ENCODE data around the gene ITLN2.
"Not testable (repeated sequence)": the region's sequence is repeated elsewhere in the genome, so short reads cannot be mapped to it uniquely, and the experiment has no call there.

ITLN2 gene

DNA sequence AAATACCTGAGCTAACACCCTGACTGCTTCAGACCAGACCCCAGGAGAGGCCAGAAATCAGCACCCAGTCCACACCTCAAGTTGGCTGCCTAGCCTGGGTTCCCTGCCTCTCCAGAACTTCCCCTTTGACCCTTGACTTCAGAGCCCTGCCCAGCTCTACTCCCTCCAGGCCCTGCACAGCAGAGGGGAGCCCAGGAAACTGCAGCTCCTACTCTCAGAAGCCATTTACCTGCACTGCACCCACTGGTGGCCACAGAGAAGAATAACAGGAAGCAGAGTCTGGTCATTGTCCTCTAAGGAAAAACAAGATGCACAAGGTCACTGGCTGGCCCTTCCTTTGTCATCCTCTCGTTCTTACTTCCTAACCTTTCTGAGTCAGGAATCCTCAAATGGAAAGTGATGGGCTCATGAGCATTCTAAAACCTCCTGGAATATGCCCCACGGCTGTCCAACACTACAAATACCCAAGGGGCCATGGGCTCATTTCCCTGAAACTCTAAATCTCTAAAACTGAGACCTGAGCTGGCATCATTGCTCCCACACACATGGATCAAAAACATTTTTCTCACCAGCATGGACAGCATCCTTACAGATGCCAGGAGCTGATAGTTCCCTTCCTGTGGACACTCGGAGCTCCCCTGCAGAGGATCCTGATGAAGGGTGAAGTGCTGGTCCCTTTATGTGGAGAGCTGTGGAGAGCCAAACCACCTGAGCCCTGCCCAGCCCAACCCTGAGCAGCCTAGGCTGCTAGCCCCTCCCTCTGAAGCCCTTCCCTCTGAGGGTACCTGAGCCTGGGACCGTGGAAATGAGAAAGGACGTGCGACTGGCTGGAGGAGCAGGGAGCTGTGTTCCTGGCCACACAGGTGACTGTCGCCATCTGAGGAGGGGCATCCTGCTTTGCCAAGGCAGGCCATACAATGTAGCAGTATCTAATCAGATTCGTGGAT lies at the start of gene ITLN2:
Gene ITLN2 (minus strand): TSS at position 652 of the 947 bp plus-strand sequence. CDS start 68 bp downstream, at position 584.
- H3K36me3 ChIP-seq (ENCODE audit: control insufficient read depth in 5 of 5, insufficient read depth in 5 of 5, low read length in 5 of 5) = no peaks in the 10 kb centered on the region
- no peak within 1 kb of the TSS for H3K4me3 ChIP-seq (ENCODE audit: low read depth in 1 of 5, low read length in 5 of 5)
- peaks cover 0 to 2% (median 0%) of the 10 kb centered on the region in 5 donors for H3K27me3 ChIP-seq (ENCODE audit: control insufficient read depth in 5 of 5, insufficient read depth in 4 of 5, low read length in 5 of 5)
- H3K9me3 ChIP-seq (ENCODE audit: control insufficient read depth in 5 of 5, low read length in 5 of 5) = no peaks in the 10 kb centered on the region
- no peaks in the 10 kb centered on the region for H3K4me1 ChIP-seq (ENCODE audit: control insufficient read depth in 5 of 5, insufficient read depth in 5 of 5, low read length in 5 of 5)
- H3K9ac ChIP-seq (ENCODE audit: low read length in 5 of 5) = no peak within 1 kb of the TSS
- H3K27ac ChIP-seq (ENCODE audit: low read depth, low read length) = no peak within 1 kb of the TSS

- peaks cover 2 to 18% (median 13%) of the 10 kb centered on the region in 5 donors for H3K4me1 ChIP-seq (ENCODE audit: control insufficient read depth in 5 of 5, insufficient read depth in 5 of 5, low read length in 5 of 5)
- H3K9ac ChIP-seq (ENCODE audit: low read length in 5 of 5) = no peak overlapping the region
- H3K27me3 ChIP-seq (ENCODE audit: control insufficient read depth in 5 of 5, insufficient read depth in 4 of 5, low read length in 5 of 5) = no peaks in the 10 kb centered on the region
- H3K9me3 ChIP-seq (ENCODE audit: control insufficient read depth in 5 of 5, low read length in 5 of 5) = no peaks in the 10 kb centered on the region
- no peak overlapping the region for H3K27ac ChIP-seq (ENCODE audit: low read depth, low read length)
- H3K36me3 ChIP-seq (ENCODE audit: control insufficient read depth in 5 of 5, insufficient read depth in 5 of 5, low read length in 5 of 5) = peaks cover 0 to 31% (median 28%) of the 10 kb centered on the region in 5 donors
- H3K4me3 ChIP-seq (ENCODE audit: low read depth in 1 of 5, low read length in 5 of 5) = no peak overlapping the region
Measured at GRCh38 chr1:161001525-161001924, 46.9 kb upstream of the ITLN2 start.

- Histone ChIP-seq H3K9ac (ENCODE audit: low read length in 5 of 5) (no peak overlapping the region), H3K27ac (ENCODE audit: low read depth, low read length) (no peak overlapping the region), H3K4me3 (ENCODE audit: low read depth in 1 of 5, low read length in 5 of 5) (no peak overlapping the region), H3K36me3 (ENCODE audit: control insufficient read depth in 5 of 5, insufficient read depth in 5 of 5, low read length in 5 of 5) (peaks cover 0 to 31% (median 28%) of the 10 kb centered on the region in 5 donors), H3K27me3 (ENCODE audit: control insufficient read depth in 5 of 5, insufficient read depth in 4 of 5, low read length in 5 of 5) (no peaks in the 10 kb centered on the region), H3K9me3 (ENCODE audit: control insufficient read depth in 5 of 5, low read length in 5 of 5) (no peaks in the 10 kb centered on the region), H3K4me1 (ENCODE audit: control insufficient read depth in 5 of 5, insufficient read depth in 5 of 5, low read length in 5 of 5) (peaks cover 2 to 18% (median 13%) of the 10 kb centered on the region in 5 donors)
Measured at GRCh38 chr1:161000736-161001480, 46.3 kb upstream of the ITLN2 start.

- Histone ChIP-seq H3K9me3 (ENCODE audit: control insufficient read depth in 5 of 5, low read length in 5 of 5) (no peaks in the 10 kb centered on the region), H3K4me3 (ENCODE audit: low read depth in 1 of 5, low read length in 5 of 5) (no peak overlapping the region), H3K4me1 (ENCODE audit: control insufficient read depth in 5 of 5, insufficient read depth in 5 of 5, low read length in 5 of 5) (peaks cover 2 to 18% (median 13%) of the 10 kb centered on the region in 5 donors), H3K27ac (ENCODE audit: low read depth, low read length) (peak overlapping the region; percentile 79), H3K9ac (ENCODE audit: low read length in 5 of 5) (no peak overlapping the region), H3K27me3 (ENCODE audit: control insufficient read depth in 5 of 5, insufficient read depth in 4 of 5, low read length in 5 of 5) (no peaks in the 10 kb centered on the region), H3K36me3 (ENCODE audit: control insufficient read depth in 5 of 5, insufficient read depth in 5 of 5, low read length in 5 of 5) (peaks cover 0 to 31% (median 28%) of the 10 kb centered on the region in 5 donors)
Measured at GRCh38 chr1:160999376-160999775, 44.8 kb upstream of the ITLN2 start.

DNA sequence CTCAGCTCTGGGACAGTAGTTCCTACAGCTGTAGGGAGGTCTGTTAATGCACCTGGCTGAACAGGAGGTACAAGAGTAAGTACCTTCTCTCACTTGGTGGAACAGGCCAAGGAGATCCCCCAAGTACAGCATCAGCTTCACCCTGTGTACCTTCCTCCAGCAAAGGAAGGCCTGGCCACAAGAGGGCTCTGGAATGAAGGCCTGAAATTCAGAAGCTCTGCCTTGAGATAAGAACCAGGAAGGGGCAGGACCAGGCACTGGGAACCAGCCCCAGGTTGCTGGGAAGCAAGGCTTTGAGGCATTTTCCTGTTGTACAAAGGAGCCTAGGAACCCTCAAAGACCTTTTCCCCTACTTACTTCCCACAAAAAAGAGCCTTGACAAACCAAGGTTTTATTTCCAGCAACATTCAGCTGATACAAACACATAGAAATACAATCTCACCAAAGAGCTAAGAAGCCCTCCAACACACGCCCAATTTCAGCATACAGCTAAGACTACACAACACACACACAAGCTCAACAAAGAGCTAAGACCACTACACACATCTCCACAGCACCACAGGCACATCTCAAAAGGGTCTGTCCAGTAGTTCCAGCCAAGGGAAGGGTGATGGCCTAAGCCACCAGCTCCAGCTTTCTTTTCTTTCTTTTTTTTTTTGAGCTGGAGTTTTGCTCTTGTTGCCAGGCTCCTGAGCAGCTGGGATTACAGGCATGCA lies 42.9 kb upstream of the ITLN2 start:
- H3K9me3 ChIP-seq (ENCODE audit: control insufficient read depth in 5 of 5, low read length in 5 of 5) = no peaks in the 10 kb centered on the region
- no peak overlapping the region for H3K4me3 ChIP-seq (ENCODE audit: low read depth in 1 of 5, low read length in 5 of 5)
- peaks cover 2 to 18% (median 13%) of the 10 kb centered on the region in 5 donors for H3K4me1 ChIP-seq (ENCODE audit: control insufficient read depth in 5 of 5, insufficient read depth in 5 of 5, low read length in 5 of 5)
- H3K27ac ChIP-seq (ENCODE audit: low read depth, low read length) = peak overlapping the region; percentile 79
- peaks cover 0 to 31% (median 28%) of the 10 kb centered on the region in 5 donors for H3K36me3 ChIP-seq (ENCODE audit: control insufficient read depth in 5 of 5, insufficient read depth in 5 of 5, low read length in 5 of 5)
- H3K27me3 ChIP-seq (ENCODE audit: control insufficient read depth in 5 of 5, insufficient read depth in 4 of 5, low read length in 5 of 5) = no peaks in the 10 kb centered on the region
- peak overlapping the region in 3 of 5 donors; percentile 23 to 55 (median 27) for H3K9ac ChIP-seq (ENCODE audit: low read length in 5 of 5)

GRCh38 chr1:160996178-160996577 lies 41.6 kb upstream of the ITLN2 start:
- H3K27me3 ChIP-seq (ENCODE audit: control insufficient read depth in 5 of 5, insufficient read depth in 4 of 5, low read length in 5 of 5) = no peaks in the 10 kb centered on the region
- no peak overlapping the region for H3K9ac ChIP-seq (ENCODE audit: low read length in 5 of 5)
- H3K4me3 ChIP-seq (ENCODE audit: low read depth in 1 of 5, low read length in 5 of 5) = no peak overlapping the region
- peaks cover 0 to 31% (median 28%) of the 10 kb centered on the region in 5 donors for H3K36me3 ChIP-seq (ENCODE audit: control insufficient read depth in 5 of 5, insufficient read depth in 5 of 5, low read length in 5 of 5)
- peaks cover 2 to 13% (median 6%) of the 10 kb centered on the region in 5 donors for H3K4me1 ChIP-seq (ENCODE audit: control insufficient read depth in 5 of 5, insufficient read depth in 5 of 5, low read length in 5 of 5)
- H3K27ac ChIP-seq (ENCODE audit: low read depth, low read length) = peak overlapping the region; percentile 14
- H3K9me3 ChIP-seq (ENCODE audit: control insufficient read depth in 5 of 5, low read length in 5 of 5) = no peaks in the 10 kb centered on the region

DNA sequence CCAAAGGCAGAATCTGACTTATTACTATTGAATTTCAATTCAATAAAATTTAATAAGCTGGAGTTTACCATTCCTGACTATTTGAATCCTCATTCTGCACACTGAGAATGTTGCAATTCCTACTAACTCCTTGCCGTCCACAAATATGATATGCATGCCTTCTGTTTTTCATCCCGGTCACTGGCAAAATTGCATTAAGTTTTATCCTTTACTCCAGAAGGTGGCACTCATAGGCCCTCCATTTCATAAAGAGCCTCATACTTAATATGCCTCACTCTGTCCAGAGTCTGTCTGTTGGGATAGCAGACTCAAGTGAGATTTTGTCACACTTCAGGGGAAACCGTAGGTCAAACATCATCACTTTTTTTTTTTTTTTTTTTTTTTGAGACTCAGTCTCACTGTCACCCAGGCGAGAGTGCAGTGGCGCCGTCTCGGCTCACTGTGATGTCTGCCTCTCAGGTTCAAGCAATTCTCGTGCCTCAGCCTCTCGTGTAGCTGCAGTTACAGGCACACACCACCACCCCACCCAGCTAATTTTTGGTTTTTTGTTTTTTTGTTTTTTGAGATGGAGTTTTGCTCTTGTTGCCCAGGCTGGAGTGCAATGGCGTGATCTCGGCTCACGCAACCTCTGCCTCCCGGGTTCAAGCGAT lies 39.1 kb upstream of the ITLN2 start:
- H3K4me3 ChIP-seq (ENCODE audit: low read depth in 1 of 5, low read length in 5 of 5) = no peak overlapping the region
- peaks cover 0 to 6% (median 5%) of the 10 kb centered on the region in 5 donors for H3K36me3 ChIP-seq (ENCODE audit: control insufficient read depth in 5 of 5, insufficient read depth in 5 of 5, low read length in 5 of 5)
- no peak overlapping the region for H3K9ac ChIP-seq (ENCODE audit: low read length in 5 of 5)
- H3K27me3 ChIP-seq (ENCODE audit: control insufficient read depth in 5 of 5, insufficient read depth in 4 of 5, low read length in 5 of 5) = no peaks in the 10 kb centered on the region
- no peak overlapping the region for H3K27ac ChIP-seq (ENCODE audit: low read depth, low read length)
- H3K9me3 ChIP-seq (ENCODE audit: control insufficient read depth in 5 of 5, low read length in 5 of 5) = no peaks in the 10 kb centered on the region
- peaks cover 2 to 19% (median 11%) of the 10 kb centered on the region in 5 donors for H3K4me1 ChIP-seq (ENCODE audit: control insufficient read depth in 5 of 5, insufficient read depth in 5 of 5, low read length in 5 of 5)

DNA sequence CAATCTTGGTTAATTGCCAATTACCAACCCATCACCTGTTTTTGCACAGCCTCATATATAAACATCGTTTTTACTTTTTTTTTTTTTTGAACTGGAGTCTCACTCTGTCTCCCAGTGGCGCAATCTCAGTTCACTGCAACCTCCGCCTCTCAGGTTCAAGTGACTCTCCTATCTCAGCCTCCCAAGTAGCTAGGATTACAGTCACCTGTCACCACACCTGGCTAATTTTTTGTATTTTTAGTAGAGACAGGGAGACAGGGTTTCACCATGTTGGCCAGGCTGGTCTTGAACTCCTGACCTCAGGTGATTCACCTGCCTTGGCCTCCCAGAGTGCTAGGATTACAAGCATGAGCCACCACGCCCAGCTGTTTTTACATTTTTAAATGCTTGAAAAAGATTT lies 37.4 kb upstream of the ITLN2 start:
- H3K27ac ChIP-seq (ENCODE audit: low read depth, low read length); H3K27me3 ChIP-seq (ENCODE audit: control insufficient read depth in 5 of 5, insufficient read depth in 4 of 5, low read length in 5 of 5); H3K36me3 ChIP-seq (ENCODE audit: control insufficient read depth in 5 of 5, insufficient read depth in 5 of 5, low read length in 5 of 5); H3K4me1 ChIP-seq (ENCODE audit: control insufficient read depth in 5 of 5, insufficient read depth in 5 of 5, low read length in 5 of 5); H3K9ac ChIP-seq (ENCODE audit: low read length in 5 of 5); H3K4me3 ChIP-seq (ENCODE audit: low read depth in 1 of 5, low read length in 5 of 5); H3K9me3 ChIP-seq (ENCODE audit: control insufficient read depth in 5 of 5, low read length in 5 of 5): not testable (repeated sequence)

DNA sequence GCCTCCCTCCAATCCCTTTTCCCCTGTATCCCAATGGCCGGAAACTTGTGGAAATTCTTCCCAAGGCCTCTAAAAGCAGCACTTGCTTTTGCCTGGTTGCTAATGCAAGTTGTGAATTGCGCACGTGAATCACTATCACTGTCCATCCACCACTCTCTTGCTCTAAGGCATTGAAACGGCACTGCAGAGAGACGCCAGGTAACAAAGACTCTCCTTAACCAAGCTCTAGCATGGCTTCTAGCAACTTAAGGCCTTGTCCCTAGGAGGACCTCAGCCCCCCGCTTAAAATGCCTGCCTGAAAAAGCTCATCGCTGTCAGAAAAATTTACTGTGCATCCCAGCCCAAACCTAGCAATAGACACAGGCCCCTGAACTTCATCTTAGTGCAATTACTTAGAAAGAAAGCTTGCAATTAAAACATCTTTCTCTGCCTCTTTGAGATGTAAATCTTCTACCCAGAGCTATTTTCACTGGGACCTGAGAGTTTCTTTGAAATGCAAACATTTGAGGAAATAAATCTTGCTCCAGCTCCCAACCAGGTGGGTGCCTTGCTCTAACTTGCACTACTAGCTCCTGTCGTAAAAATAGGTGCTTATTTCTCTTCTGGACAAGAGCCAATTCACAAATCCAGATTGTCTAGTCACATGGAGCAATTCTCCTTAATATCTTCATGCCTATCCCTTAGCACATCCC lies 32.9 kb upstream of the ITLN2 start:
- Histone ChIP-seq H3K9me3 (ENCODE audit: control insufficient read depth in 5 of 5, low read length in 5 of 5) (no peaks in the 10 kb centered on the region), H3K27me3 (ENCODE audit: control insufficient read depth in 5 of 5, insufficient read depth in 4 of 5, low read length in 5 of 5) (peaks cover 0 to under 1% (median 0%) of the 10 kb centered on the region in 5 donors), H3K27ac (ENCODE audit: low read depth, low read length) (no peak overlapping the region), H3K4me3 (ENCODE audit: low read depth in 1 of 5, low read length in 5 of 5) (no peak overlapping the region), H3K9ac (ENCODE audit: low read length in 5 of 5) (no peak overlapping the region), H3K36me3 (ENCODE audit: control insufficient read depth in 5 of 5, insufficient read depth in 5 of 5, low read length in 5 of 5) (no peaks in the 10 kb centered on the region), H3K4me1 (ENCODE audit: control insufficient read depth in 5 of 5, insufficient read depth in 5 of 5, low read length in 5 of 5) (peaks cover 0 to 8% (median 4%) of the 10 kb centered on the region in 5 donors)
